HG02610 (cell line): ENCODE data around the gene NR6A1.

Experiments used
- ATAC-seq: cut with Tn5 transposase; IDR thresholded peaks from one replicate; pipeline ENCODE4 v1.9.1; 2021; ENCODE audit warnings: mild to moderate bottlenecking, moderate library complexity; ENCODE audit not compliant: unreplicated experiment

Gene NR6A1

DNA sequence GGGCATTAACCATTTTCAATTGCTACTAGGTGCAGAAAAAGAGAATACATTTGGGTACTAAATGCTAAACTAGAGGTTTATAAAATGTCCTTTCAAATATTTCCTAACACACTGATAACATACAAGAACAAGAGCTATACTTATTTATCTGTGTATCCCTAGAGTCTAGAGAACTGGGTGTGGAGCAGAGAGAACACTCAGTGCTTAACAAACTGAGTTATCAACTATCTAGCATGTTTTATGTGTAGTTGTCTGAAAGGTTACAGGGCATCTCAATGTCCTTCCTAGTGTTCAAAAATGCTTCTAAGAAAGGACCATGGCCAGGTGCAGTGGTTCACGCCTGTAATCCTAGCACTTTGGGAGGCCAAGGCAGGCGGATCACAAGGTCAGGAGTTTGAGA lies 40.3 kb downstream of the NR6A1 start:
- ATAC-seq = no peak

DNA sequence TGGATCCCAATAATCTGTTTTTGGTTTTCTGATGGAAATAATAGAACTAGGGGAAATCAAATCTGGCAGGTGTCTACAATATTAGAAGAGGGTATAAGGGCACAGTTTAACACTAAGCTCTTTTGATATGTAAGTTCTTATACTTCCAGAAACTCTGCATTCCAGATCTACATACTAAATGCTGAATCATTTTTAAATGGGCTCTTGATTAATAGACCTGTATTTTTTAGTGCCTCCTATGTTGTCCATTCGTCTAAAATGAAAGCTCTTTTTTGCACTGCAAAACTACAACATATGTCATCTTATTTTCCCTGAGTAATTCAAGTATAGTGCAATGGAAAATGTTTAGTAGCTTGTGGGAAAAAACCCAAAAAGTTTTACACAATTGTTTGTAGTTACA lies 44.2 kb downstream of the NR6A1 start:
- ATAC-seq = no peak

GRCh38 chr9:124725068-124725452 lies 46.1 kb downstream of the NR6A1 start:
- no peak for ATAC-seq

DNA sequence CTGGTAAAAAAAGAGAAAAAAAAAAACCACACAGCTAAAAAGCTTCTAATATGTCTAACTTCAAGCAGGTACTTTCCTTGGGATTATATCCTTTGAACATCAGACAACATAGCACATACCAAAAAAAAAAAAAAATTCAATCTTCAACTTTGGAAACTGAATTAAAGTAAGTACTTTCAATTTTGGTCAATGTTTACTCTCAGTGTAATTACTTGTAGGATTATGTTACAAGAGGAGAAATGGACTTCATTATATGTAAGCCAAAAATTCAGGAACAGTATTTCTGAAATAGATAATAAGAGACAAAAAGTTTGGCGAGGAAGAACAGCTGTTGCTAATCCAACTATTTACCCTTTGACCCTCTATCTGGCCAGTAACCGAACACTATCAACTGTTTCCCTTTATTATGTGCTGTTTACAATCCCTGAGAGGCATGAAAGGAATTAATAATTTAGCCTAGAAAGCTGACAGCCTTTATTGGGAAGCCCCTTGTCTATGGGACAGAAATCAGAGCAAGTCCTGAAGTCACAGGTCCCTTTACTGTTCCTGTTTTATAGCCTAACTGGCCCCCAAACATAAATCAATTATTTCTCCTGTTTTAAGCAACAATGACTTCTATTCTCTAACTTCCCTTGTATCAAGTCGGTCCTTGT lies 46.6 kb downstream of the NR6A1 start:
- ATAC-seq = no peak

GRCh38 chr9:124723352-124723751 lies 47.8 kb downstream of the NR6A1 start:
- ATAC-seq = no peak

- ATAC-seq = no peak
Measured at GRCh38 chr9:124721109-124721906, 49.8 kb downstream of the NR6A1 start.

- no peak for ATAC-seq
Measured at GRCh38 chr9:124720429-124721108, 50.5 kb downstream of the NR6A1 start.

GRCh38 chr9:124718928-124719327 lies 52.2 kb downstream of the NR6A1 start:
- ATAC-seq = no peak

- no peak for ATAC-seq
Measured at GRCh38 chr9:124717597-124717996, 53.5 kb downstream of the NR6A1 start.

DNA sequence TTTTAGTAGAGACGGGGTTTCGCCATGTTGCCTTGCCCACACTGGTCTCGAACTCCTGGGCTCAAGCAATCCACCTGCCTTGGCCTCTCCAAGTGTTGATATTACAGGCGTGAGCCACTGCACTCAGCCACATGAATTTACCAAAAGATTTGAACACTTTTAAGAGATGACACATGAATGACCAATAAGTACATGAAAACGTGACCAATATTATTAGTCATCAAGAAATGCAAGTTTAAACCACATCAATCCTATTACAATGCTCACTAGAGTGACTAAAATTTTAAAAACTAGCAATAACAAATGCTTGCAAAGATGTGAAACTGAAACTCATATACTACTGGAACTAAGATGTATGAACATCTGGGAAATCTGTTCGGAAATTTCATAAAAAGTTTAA lies 54.3 kb downstream of the NR6A1 start:
- no peak for ATAC-seq

- ATAC-seq = no peak
Measured at GRCh38 chr9:124710766-124711165, 60.3 kb downstream of the NR6A1 start.

DNA sequence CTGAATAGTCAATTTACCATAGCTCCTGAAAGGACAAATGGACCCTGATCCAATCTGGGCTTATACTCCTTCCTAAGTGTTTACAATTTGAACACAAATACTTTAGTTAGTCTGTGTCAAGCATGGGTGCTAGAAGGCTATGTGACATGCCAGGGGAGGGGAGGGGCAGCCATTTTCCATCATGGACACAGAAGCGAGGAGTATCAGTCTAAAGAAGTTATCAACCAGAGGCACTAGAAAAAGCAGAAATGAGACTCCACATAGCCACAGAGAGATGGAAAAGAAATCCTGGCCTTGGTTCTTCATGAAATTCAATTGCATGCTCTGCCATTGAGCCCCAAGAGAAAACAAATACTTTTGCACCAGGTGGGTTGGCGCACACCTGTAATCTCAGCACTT lies 61.8 kb downstream of the NR6A1 start:
- no peak for ATAC-seq

DNA sequence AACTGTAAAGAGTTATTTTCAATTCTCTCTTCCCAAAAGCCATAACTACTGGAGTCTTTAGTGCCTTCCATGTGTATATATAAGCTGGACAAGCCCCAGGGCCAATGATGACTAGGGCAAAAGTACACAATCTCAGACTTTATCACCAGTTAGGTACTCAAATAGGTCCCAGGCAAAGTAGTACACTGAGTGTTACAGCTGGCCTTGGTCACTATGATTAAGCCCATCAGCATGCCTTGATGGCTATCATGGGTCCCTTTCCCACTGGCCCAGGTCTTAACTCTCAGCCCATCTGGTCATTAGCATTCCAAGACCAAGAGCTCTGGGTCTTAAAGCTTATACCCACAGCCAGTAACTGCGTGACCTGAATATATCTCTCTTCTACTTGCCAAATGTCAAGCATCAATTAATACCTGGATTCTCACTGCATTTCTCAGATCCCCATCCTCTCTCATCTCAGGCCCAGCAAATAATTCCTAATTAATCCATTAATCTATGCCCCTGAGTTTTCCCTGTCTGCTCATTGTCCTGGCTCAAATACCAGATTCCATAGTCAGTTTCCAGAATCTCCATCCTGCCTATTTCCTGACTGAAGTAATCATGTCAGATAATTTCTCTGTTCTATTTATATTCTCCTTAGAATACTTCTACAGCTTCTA lies 62.3 kb downstream of the NR6A1 start:
- no peak for ATAC-seq

GRCh38 chr9:124708074-124708473 lies 63.0 kb downstream of the NR6A1 start:
- ATAC-seq = no peak

DNA sequence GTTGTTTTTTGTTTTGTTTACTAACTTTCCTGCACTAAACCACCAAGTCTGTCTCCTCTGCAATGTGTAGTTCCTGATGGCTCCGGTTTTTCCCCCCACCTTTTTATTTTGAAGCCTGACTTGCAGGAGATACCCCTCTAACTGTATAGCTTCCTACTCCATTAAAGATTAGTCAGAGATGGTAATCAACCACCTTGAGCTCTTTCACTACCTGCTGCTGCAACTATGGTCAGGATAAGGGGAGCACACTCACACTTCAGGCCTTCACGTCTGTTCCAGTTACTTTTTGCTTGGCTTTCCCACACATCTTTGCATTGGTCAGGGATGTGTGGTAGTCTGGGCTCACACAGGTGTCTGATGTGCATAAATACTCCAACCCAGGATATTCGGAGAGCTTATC lies 63.4 kb downstream of the NR6A1 start:
- ATAC-seq = no peak

DNA sequence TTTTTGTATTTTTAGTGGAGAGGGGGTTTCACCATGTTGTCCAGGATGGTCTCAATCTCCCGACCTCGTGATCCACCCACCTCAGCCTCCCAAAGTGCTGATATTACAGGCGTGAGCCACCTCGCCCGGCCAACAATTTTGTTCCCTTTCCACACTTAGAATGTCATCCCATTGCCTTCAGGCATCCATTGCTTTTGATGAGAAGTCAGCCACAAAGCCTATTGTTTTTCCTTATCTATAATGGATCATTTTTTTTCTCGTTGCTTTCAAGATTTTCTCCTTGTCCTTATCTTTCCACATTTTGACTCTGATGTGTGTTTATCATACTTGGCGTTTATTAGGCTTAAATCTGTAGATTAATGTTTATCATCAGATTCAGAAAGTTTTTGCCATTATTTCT lies 64.4 kb downstream of the NR6A1 start:
- ATAC-seq = no peak

GRCh38 chr9:124699575-124699974 lies 71.5 kb downstream of the NR6A1 start:
- ATAC-seq = no peak

DNA sequence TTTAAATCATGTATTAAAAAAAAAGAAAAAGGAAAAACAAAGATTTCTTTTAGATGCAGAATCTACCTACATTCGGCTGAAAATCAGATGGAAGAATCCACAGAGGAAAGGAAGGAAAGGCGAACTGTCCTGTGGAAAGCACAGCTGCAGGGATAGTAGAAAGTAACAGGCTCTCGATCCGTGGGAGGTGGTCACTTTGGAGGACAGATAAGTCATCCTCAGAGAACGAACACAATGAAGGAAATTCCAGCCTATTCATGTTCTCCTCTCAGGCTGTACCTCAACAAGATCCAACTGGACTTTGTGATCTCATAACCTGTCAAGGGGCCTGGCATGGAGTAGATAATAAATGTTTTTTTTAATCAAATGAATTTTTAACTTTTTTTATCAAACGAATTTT lies 72.8 kb downstream of the NR6A1 start:
- no peak for ATAC-seq

DNA sequence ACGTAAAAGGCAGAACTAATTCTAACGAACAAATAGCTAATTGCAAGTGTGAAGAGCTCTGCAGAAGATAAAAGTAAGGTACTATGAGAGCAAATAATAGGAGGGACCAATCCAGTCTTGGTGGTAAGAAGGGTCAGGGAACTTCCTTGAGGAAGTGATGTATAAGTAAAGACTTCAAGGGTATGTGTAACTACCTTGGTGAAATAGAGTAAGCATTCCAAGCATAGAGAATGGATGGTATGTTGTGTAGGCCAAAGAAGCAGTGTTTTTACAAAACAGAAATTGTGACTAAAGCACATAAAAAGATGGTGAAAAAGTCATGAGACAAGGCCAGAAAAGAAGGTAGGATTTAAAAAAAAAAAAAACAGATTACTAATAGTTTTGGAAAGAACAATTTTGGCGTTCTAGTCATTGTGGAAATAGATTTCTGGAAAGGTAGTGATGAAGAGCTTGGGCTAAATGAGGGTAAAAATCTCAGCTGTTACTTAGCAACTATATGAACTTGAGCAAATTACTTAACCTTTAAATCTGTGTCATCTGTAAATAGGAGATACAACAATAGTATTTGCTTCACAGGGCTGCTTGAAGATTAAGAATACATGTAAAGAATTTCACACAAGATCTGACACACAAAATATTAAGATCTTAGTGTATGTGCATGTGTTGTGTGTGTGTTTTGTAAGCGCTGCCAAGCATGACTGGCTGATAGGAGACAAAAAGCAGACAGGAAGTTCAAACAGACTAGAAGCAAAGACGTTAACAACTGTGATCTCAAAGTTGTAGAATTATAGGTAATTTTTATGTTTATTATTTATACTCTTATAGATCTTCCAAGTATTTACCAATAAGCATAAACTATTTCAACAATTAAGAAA lies 73.5 kb downstream of the NR6A1 start:
- no peak for ATAC-seq

DNA sequence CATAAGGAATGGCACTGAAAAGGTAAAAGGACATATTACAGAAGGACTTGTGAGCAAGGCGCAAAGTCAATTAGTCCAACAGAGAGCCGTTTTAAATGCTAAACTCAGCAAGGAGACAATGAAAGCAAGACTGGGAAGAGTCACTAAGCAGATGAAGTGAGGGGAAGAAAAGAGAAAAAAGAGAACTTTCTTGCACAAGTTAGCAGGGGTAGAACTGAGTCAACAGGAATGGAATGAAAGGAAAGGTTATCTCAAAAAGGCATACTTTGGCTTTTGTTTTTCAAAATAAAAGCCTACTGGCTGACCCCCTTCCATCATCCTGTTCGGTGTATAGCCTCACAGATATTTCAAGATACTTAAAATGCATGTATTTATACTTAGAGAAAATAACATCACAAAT lies 75.0 kb downstream of the NR6A1 start:
- no peak for ATAC-seq
